ENCODE measurements around the gene HSF5. TPM values are rescaled to one million over a fixed set of nuclear protein-coding genes. Genes with fewer than 3 reads are reported as not detected.
"Not testable (repeated sequence)": the region's sequence is repeated elsewhere in the genome, so short reads cannot be mapped to it uniquely, and the experiment has no call there.

The HSF5 gene
- total and polyA plus RNA-seq, 7 donors, result under 0.01 to 0.29 TPM; not detected in 5

GRCh38 chr17:58401287-58401686 lies 86.9 kb downstream of the HSF5 start:
- no peak for DNase-seq
- intact Hi-C loops (cut with DNase I), result no loop called here
- no peaks in the 10 kb centered on the region for H3K4me1 ChIP-seq
- 11 to 61% methylated on average over 2 of the region's 2 CpGs for WGBS, 2 donors
- no peaks in the 10 kb centered on the region for H3K27me3 ChIP-seq
- no peak overlapping the region for H3K4me3 ChIP-seq
- TF ChIP-seq POLR2AphosphoS5 (IDR thresholded peaks at IDR 0.05), result no peak
- no peak for TF ChIP-seq POLR2A (IDR thresholded peaks at IDR 0.05)
- no peak for TF ChIP-seq EP300 (IDR thresholded peaks at IDR 0.05)
- TF ChIP-seq CTCF (IDR thresholded peaks at IDR 0.05), result no peak
- no peaks in the 10 kb centered on the region for H3K36me3 ChIP-seq
- H3K27ac ChIP-seq, result no peak overlapping the region
- H3K9me3 ChIP-seq, result no peaks in the 10 kb centered on the region

- DNase-seq, result no peak
- intact Hi-C loops (cut with DNase I), result no loop called here
- no peak for TF ChIP-seq POLR2A (IDR thresholded peaks at IDR 0.05)
- TF ChIP-seq EP300 (IDR thresholded peaks at IDR 0.05), result no peak
- no peak for TF ChIP-seq CTCF (IDR thresholded peaks at IDR 0.05)
- no peak for TF ChIP-seq POLR2AphosphoS5 (IDR thresholded peaks at IDR 0.05)
These were observed 87.4 kb downstream of the HSF5 start for GRCh38 chr17:58400826-58401225.

GRCh38 chr17:58399974-58400373 lies 88.2 kb downstream of the HSF5 start:
- WGBS, 2 donors, result 42 to 80% methylated on average over 3 of the region's 3 CpGs
- intact Hi-C loops (cut with DNase I), result no loop called here

More at GRCh38 chr17:58400826-58401225, 87.4 kb downstream of the HSF5 start:
- H3K4me1 ChIP-seq, result no peaks in the 10 kb centered on the region
- H3K36me3 ChIP-seq, result no peaks in the 10 kb centered on the region
- no peaks in the 10 kb centered on the region for H3K9me3 ChIP-seq
- no peaks in the 10 kb centered on the region for H3K27me3 ChIP-seq
- no peak overlapping the region for H3K27ac ChIP-seq
- no peak overlapping the region for H3K4me3 ChIP-seq

GRCh38 chr17:58398574-58399266 lies 89.5 kb downstream of the HSF5 start:
- no peaks in the 10 kb centered on the region for H3K27me3 ChIP-seq
- TF ChIP-seq POLR2A (IDR thresholded peaks at IDR 0.05), result no peak
- TF ChIP-seq POLR2AphosphoS5 (IDR thresholded peaks at IDR 0.05), result no peak
- TF ChIP-seq EP300 (IDR thresholded peaks at IDR 0.05), result no peak
- TF ChIP-seq CTCF (IDR thresholded peaks at IDR 0.05), result no peak
- intact Hi-C loops (cut with DNase I), result no loop called here
- H3K4me1 ChIP-seq, result no peaks in the 10 kb centered on the region
- no peaks in the 10 kb centered on the region for H3K9me3 ChIP-seq
- WGBS, 2 donors, result 14 to 49% methylated on average over 3 of the region's 3 CpGs
- no peak for DNase-seq
- H3K4me3 ChIP-seq, result no peak overlapping the region
- no peaks in the 10 kb centered on the region for H3K36me3 ChIP-seq
- H3K27ac ChIP-seq, result no peak overlapping the region

More at GRCh38 chr17:58399974-58400373, 88.2 kb downstream of the HSF5 start:
- Histone ChIP-seq H3K4me1 (no peaks in the 10 kb centered on the region), H3K9me3 (no peaks in the 10 kb centered on the region), H3K27ac (no peak overlapping the region), H3K36me3 (no peaks in the 10 kb centered on the region), H3K4me3 (no peak overlapping the region), H3K27me3 (no peaks in the 10 kb centered on the region)
- DNase-seq, result no peak
- no peak for TF ChIP-seq CTCF (IDR thresholded peaks at IDR 0.05)
- no peak for TF ChIP-seq EP300 (IDR thresholded peaks at IDR 0.05)
- TF ChIP-seq POLR2A (IDR thresholded peaks at IDR 0.05), result no peak
- no peak for TF ChIP-seq POLR2AphosphoS5 (IDR thresholded peaks at IDR 0.05)

- H3K27me3 ChIP-seq; H3K4me1 ChIP-seq; intact Hi-C loops (cut with DNase I); H3K9me3 ChIP-seq; H3K36me3 ChIP-seq; H3K4me3 ChIP-seq; DNase-seq; H3K27ac ChIP-seq: not testable (repeated sequence)
- WGBS, 2 donors, result 61 to 83% methylated on average over 5 of the region's 5 CpGs
These were observed 90.8 kb downstream of the HSF5 start for GRCh38 chr17:58397421-58397820.
